Breast epithelium (tissue), 4 donors: ENCODE data around the gene AOPEP. TPM values are rescaled to one million over a fixed set of nuclear protein-coding genes. Genes with fewer than 3 reads are reported as not detected.

Experiments used
- DNase-seq, 2 donors: peaks; one replicate each; pipeline ENCODE4 v3.0.0-alpha.2; 2019; ENCODE audit warnings: low spot score in 2 of 2
- H3K27ac ChIP-seq, 2 donors: fragments of 200-600 bp; sonication (generic) in 1 of 2; one replicate each; pipeline ENCODE4 v1.5.1; 2016 to 2019; ENCODE audit warnings: mild to moderate bottlenecking in 1 of 2
- H3K27me3 ChIP-seq, 2 donors: fragments of 200-600 bp; sonication (generic) in 1 of 2; one replicate each; pipeline versions ENCODE4 v1.5.1 to v1.6.0; 2017 to 2019; ENCODE audit warnings: control low read depth in 1 of 2, mild to moderate bottlenecking in 1 of 2
- H3K36me3 ChIP-seq: fragments of 200-600 bp; one replicate; pipeline ENCODE4 v1.5.1; 2019
- H3K4me1 ChIP-seq, 2 donors: fragments of 200-600 bp; sonication (generic); one replicate each; pipeline ENCODE4 v1.5.1; 2016 to 2019; ENCODE audit warnings: control low read depth in 1 of 2
- H3K4me3 ChIP-seq, 3 donors: fragments of 200-600 bp; sonication (generic); 1 replicate in 2 of 3; 2 replicates in 1 of 3; pipeline ENCODE4 v1.5.1; 2016 to 2019; ENCODE audit warnings: mild to moderate bottlenecking in 3 of 3, moderate library complexity in 2 of 3
- H3K9me3 ChIP-seq, 2 donors: fragments of 200-600 bp; sonication (generic) in 1 of 2; one replicate each; pipeline ENCODE4 v1.5.1; 2016 to 2019; ENCODE audit warnings: control low read depth in 1 of 2
- CTCF ChIP-seq, 3 donors: fragments of 450-650 bp; IDR thresholded peaks; one replicate each; pipeline ENCODE4 v1.5.1; 2016 to 2017; ENCODE audit warnings: antibody characterized with exemption in 3 of 3, mild to moderate bottlenecking in 3 of 3, moderate library complexity in 3 of 3
- POLR2A ChIP-seq: fragments of 450-650 bp; IDR thresholded peaks from one replicate; pipeline ENCODE4 v1.6.1; 2016; ENCODE audit warnings: antibody characterized with exemption, mild to moderate bottlenecking, moderate library complexity
- POLR2AphosphoS5 ChIP-seq, 3 donors: sonication (generic); formaldehyde crosslinking; IDR thresholded peaks; one replicate each; pipeline ENCODE4 v1.6.1; 2017; ENCODE audit warnings: antibody characterized with exemption in 3 of 3
- intact Hi-C: fragments of 100-400 bp; cut with DNase I; formaldehyde crosslinking; loops from one replicate; pipeline ENCODE4 v1.15.1; 2023; ENCODE audit warnings: low total_unique reads
- total RNA-seq, 3 donors: library from RNA; depleted of rRNA; stranded (reverse); fragments of >200 nt; gene quantifications; one replicate each; pipeline ENCODE4 v1.1.0, GENCODE V29; 2016

Gene AOPEP
- total RNA-seq, 3 donors from 2014 or later: 15.5 to 94.1 (median 87.5) TPM

GRCh38 chr9:94999832-95000231, 273.3 kb downstream of the AOPEP start:
- intact Hi-C loops: no loop called here
- no peaks in the 10 kb centered on the region for H3K4me1 ChIP-seq

GRCh38 chr9:95000821-95001220, 274.3 kb downstream of the AOPEP start:
- H3K9me3 ChIP-seq: no peaks in the 10 kb centered on the region
- no peaks in the 10 kb centered on the region for H3K36me3 ChIP-seq
- intact Hi-C loops: no loop called here
- no peaks in the 10 kb centered on the region for H3K27me3 ChIP-seq
- peak overlapping the region in 1 of 2 donors; percentile 75 for H3K27ac ChIP-seq
- TF ChIP-seq POLR2AphosphoS5 (IDR thresholded peaks at IDR 0.05) (no peak), CTCF (IDR thresholded peaks at IDR 0.05) (no peak), POLR2A (no peak)
- H3K4me1 ChIP-seq: no peaks in the 10 kb centered on the region
- H3K4me3 ChIP-seq: peak overlapping the region in 2 of 3 donors; percentile 31 to 50
- DNase-seq: no peak

More at GRCh38 chr9:94999832-95000231, 273.3 kb downstream of the AOPEP start:
- Histone ChIP-seq H3K9me3 (no peaks in the 10 kb centered on the region), H3K36me3 (no peaks in the 10 kb centered on the region), H3K4me3 (no peak overlapping the region), H3K27ac (no peak overlapping the region), H3K27me3 (no peaks in the 10 kb centered on the region)
- DNase-seq: no peak
- TF ChIP-seq POLR2A (no peak), POLR2AphosphoS5 (IDR thresholded peaks at IDR 0.05) (no peak), CTCF (IDR thresholded peaks at IDR 0.05) (no peak)

- H3K4me1 ChIP-seq: no peaks in the 10 kb centered on the region
- intact Hi-C loops: no loop called here
- no peak for TF ChIP-seq CTCF (IDR thresholded peaks at IDR 0.05)
- TF ChIP-seq POLR2AphosphoS5 (IDR thresholded peaks at IDR 0.05): no peak
- no peak for TF ChIP-seq POLR2A
- no peaks in the 10 kb centered on the region for H3K9me3 ChIP-seq
- H3K27ac ChIP-seq: no peak overlapping the region
- H3K27me3 ChIP-seq: no peaks in the 10 kb centered on the region
- no peaks in the 10 kb centered on the region for H3K36me3 ChIP-seq
- no peak for DNase-seq
- H3K4me3 ChIP-seq: no peak overlapping the region
These were observed 275.2 kb downstream of the AOPEP start for GRCh38 chr9:95001720-95002119.

- Histone ChIP-seq H3K36me3 (no peaks in the 10 kb centered on the region), H3K4me1 (no peaks in the 10 kb centered on the region), H3K4me3 (peak overlapping the region; percentile 70 to 89 (median 72)), H3K27ac (peak overlapping the region; percentile 93 to 95), H3K27me3 (no peaks in the 10 kb centered on the region), H3K9me3 (no peaks in the 10 kb centered on the region)
- DNase-seq: no peak
- TF ChIP-seq POLR2AphosphoS5 (IDR thresholded peaks at IDR 0.05) (peak in 2 of 3 donors; percentile 11 to 27), POLR2A (no peak), CTCF (IDR thresholded peaks at IDR 0.05) (peak in 2 of 3 donors; percentile 28 to 30)
- intact Hi-C loops: no loop called here
These were observed 277.4 kb downstream of the AOPEP start for GRCh38 chr9:95003689-95004410.

GRCh38 chr9:95004411-95005277, 278.1 kb downstream of the AOPEP start:
- TF ChIP-seq POLR2A: no peak
- TF ChIP-seq POLR2AphosphoS5 (IDR thresholded peaks at IDR 0.05): peak in 1 of 3 donors; percentile 19
- H3K4me3 ChIP-seq: peak overlapping the region; percentile 70 to 89 (median 72)
- intact Hi-C loops: no loop called here
- H3K9me3 ChIP-seq: no peaks in the 10 kb centered on the region
- DNase-seq: no peak
- no peaks in the 10 kb centered on the region for H3K4me1 ChIP-seq
- H3K36me3 ChIP-seq: no peaks in the 10 kb centered on the region
- H3K27me3 ChIP-seq: no peaks in the 10 kb centered on the region
- H3K27ac ChIP-seq: peak overlapping the region; percentile 93 to 95
